Cardiac fibroblast (primary cell): ENCODE measurements around the gene ZNF653.

Source experiments
- DNase-seq, 2 donors: peaks; one replicate each; pipeline versions ENCODE4 v3.0.0 to v3.0.0-alpha.2; 2010; ENCODE audit warnings: low read depth in 2 of 2
- H3K4me3 ChIP-seq, 2 donors: replicated peaks in 1 of 2; 1 replicate in 1 of 2; 2 replicates in 1 of 2; pipeline ENCODE4 v1.5.1; 2011; ENCODE audit warnings: low read depth in 2 of 2, low read length in 2 of 2, mild to moderate bottlenecking in 2 of 2, moderate library complexity in 1 of 2
- TF ChIP-seq, protein P1 (sequence below): IDR thresholded peaks from one replicate; pipeline ENCODE4 v1.5.1; 2011; ENCODE audit warnings: low read depth, mild to moderate bottlenecking, low read length, inconsistent platforms

The ZNF653 gene

GRCh38 chr19:11513946-11514345 lies 8.3 kb upstream of the ZNF653 start:
- H3K4me3 ChIP-seq: no peak overlapping the region
- TF ChIP-seq, protein P1, sequence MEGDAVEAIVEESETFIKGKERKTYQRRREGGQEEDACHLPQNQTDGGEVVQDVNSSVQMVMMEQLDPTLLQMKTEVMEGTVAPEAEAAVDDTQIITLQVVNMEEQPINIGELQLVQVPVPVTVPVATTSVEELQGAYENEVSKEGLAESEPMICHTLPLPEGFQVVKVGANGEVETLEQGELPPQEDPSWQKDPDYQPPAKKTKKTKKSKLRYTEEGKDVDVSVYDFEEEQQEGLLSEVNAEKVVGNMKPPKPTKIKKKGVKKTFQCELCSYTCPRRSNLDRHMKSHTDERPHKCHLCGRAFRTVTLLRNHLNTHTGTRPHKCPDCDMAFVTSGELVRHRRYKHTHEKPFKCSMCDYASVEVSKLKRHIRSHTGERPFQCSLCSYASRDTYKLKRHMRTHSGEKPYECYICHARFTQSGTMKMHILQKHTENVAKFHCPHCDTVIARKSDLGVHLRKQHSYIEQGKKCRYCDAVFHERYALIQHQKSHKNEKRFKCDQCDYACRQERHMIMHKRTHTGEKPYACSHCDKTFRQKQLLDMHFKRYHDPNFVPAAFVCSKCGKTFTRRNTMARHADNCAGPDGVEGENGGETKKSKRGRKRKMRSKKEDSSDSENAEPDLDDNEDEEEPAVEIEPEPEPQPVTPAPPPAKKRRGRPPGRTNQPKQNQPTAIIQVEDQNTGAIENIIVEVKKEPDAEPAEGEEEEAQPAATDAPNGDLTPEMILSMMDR: no peak
- DNase-seq: no peak

- TF ChIP-seq, protein P1: no peak
- DNase-seq: no peak
- H3K4me3 ChIP-seq: no peak overlapping the region
Observed at GRCh38 chr19:11510444-11510843, 4.8 kb upstream of the ZNF653 start.

GRCh38 chr19:11507370-11508078 lies 1.9 kb upstream of the ZNF653 start:
- TF ChIP-seq, protein P1: no peak
- DNase-seq: no peak
- H3K4me3 ChIP-seq: no peak overlapping the region

- TF ChIP-seq, protein P1: no peak
- H3K4me3 ChIP-seq: no peak overlapping the region
- no peak for DNase-seq
Observed at GRCh38 chr19:11506967-11507366, 1.3 kb upstream of the ZNF653 start.

GRCh38 chr19:11506101-11506555 lies 489 bp upstream of the ZNF653 start:
- peak overlapping the region; percentile 46 to 70 for H3K4me3 ChIP-seq
- TF ChIP-seq, protein P1: no peak
- no peak for DNase-seq

DNA sequence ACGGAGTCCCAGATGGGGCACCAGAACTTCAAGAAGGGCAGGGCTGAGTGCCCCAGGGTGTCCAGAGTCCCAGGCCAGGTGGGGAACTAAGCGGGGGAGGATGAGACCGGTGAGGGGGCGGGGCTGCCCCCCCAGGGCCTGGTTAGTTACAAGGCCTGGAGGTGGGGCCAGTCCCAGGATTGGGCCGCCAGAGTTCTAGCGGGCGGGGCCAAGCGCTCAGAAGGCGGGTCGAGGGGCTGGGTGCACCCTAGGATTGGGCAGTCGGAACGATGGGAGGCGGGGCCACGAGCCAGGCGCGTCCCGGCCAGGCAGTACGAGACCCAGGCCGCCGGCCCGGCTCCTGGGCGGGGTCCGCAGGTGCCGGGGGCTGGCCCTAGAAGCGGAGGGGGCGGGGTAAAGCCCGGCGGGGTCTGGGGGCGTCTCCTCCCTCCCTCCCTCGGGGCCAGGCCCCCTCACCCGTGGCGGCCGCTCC lies 571 bp downstream of the ZNF653 start:
- peak; percentile 94 to 96 for DNase-seq
- TF ChIP-seq, protein P1: no peak
- peak overlapping the region; percentile 46 to 70 for H3K4me3 ChIP-seq
